ENCODE measurements around the gene PIBF1. TPM values are rescaled to one million over a fixed set of nuclear protein-coding genes. Genes with fewer than 3 reads are reported as not detected.

PIBF1 gene
- total RNA-seq, 8 experiments from 2014 or later, result 15.7 to 39.3 (median 23.6) TPM

GRCh38 chr13:73060251-73061160, 278.6 kb downstream of the PIBF1 start:
- in situ Hi-C loops (cut with MboI; ENCODE audit: low pct_unique_long_range_greater_than_20kb in 2 of 9, low sequenced_read_pairs in 9 of 9, unreplicated experiment in 9 of 9), result no loop called here
- peaks cover 7 to 10% of the 10 kb centered on the region in 2 donors for H3K4me1 ChIP-seq (replicated peaks in 1 of 2)
- 2 to 60% (median 19%) methylated on average over 1 to 18 of the region's 26 CpGs for WGBS, 10 experiments
- H3K27ac ChIP-seq, result no peak overlapping the region
- no peak for ATAC-seq (replicated peaks in 6 of 8)
- peak overlapping the region; percentile 45 to 76 (median 58) for H3K4me3 ChIP-seq

GRCh38 chr13:73061473-73061872, 279.5 kb downstream of the PIBF1 start:
- in situ Hi-C loops (cut with MboI; ENCODE audit: low pct_unique_long_range_greater_than_20kb in 2 of 9, low sequenced_read_pairs in 9 of 9, unreplicated experiment in 9 of 9), result no loop called here

GRCh38 chr13:73061876-73062275, 279.9 kb downstream of the PIBF1 start:
- no peak overlapping the region for H3K4me3 ChIP-seq
- in situ Hi-C loops (cut with MboI; ENCODE audit: low pct_unique_long_range_greater_than_20kb in 2 of 9, low sequenced_read_pairs in 9 of 9, unreplicated experiment in 9 of 9), result no loop called here
- 64 to 100% (median 85%) methylated on average over 1 to 6 of the region's 9 CpGs; no CpG with 5 or more reads in 3 of the 10 experiments for WGBS, 10 experiments

More at GRCh38 chr13:73061473-73061872, 279.5 kb downstream of the PIBF1 start:
- ATAC-seq (replicated peaks in 6 of 8), result no peak
- WGBS, 10 experiments, result 74 to 100% (median 90%) methylated on average over 1 to 6 of the region's 6 CpGs; no CpG with 5 or more reads in 1 of the 10 experiments
- Histone ChIP-seq H3K27ac (no peak overlapping the region), H3K4me1 (replicated peaks in 1 of 2) (peaks cover 3 to 13% of the 10 kb centered on the region in 2 donors), H3K4me3 (no peak overlapping the region)

GRCh38 chr13:73062468-73062867, 280.5 kb downstream of the PIBF1 start:
- in situ Hi-C loops (cut with MboI; ENCODE audit: low pct_unique_long_range_greater_than_20kb in 2 of 9, low sequenced_read_pairs in 9 of 9, unreplicated experiment in 9 of 9), result no loop called here
- peaks cover 3 to 13% of the 10 kb centered on the region in 2 donors for H3K4me1 ChIP-seq (replicated peaks in 1 of 2)
- no peak overlapping the region for H3K4me3 ChIP-seq
- no peak for ATAC-seq (replicated peaks in 6 of 8)
- 93 to 100% (median 100%) methylated on average over 2 to 9 of the region's 13 CpGs; no CpG with 5 or more reads in 3 of the 10 experiments for WGBS, 10 experiments
- H3K27ac ChIP-seq, result no peak overlapping the region

More at GRCh38 chr13:73061876-73062275, 279.9 kb downstream of the PIBF1 start:
- H3K4me1 ChIP-seq (replicated peaks in 1 of 2), result peaks cover 3 to 13% of the 10 kb centered on the region in 2 donors
- ATAC-seq (replicated peaks in 6 of 8), result no peak
- H3K27ac ChIP-seq, result no peak overlapping the region

GRCh38 chr13:73063166-73063565, 281.2 kb downstream of the PIBF1 start:
- 48 to 100% (median 85%) methylated on average over 1 to 3 of the region's 3 CpGs for WGBS, 10 experiments
- Histone ChIP-seq H3K27ac (no peak overlapping the region), H3K4me3 (no peak overlapping the region), H3K4me1 (replicated peaks in 1 of 2) (peaks cover 3 to 13% of the 10 kb centered on the region in 2 donors)
- in situ Hi-C loops (cut with MboI; ENCODE audit: low pct_unique_long_range_greater_than_20kb in 2 of 9, low sequenced_read_pairs in 9 of 9, unreplicated experiment in 9 of 9), result no loop called here
- ATAC-seq (replicated peaks in 6 of 8), result no peak

GRCh38 chr13:73065036-73065435, 283.1 kb downstream of the PIBF1 start:
- Histone ChIP-seq H3K4me1 (replicated peaks in 1 of 2) (peaks cover 3 to 13% of the 10 kb centered on the region in 2 donors), H3K4me3 (no peak overlapping the region), H3K27ac (no peak overlapping the region)
- in situ Hi-C loops (cut with MboI; ENCODE audit: low pct_unique_long_range_greater_than_20kb in 2 of 9, low sequenced_read_pairs in 9 of 9, unreplicated experiment in 9 of 9), result no loop called here
- ATAC-seq (replicated peaks in 6 of 8), result peak in 3 of 8 experiments; percentile 20 to 48 (median 23)
- 0 to 92% (median 43%) methylated on average over 1 to 2 of the region's 2 CpGs; no CpG with 5 or more reads in 2 of the 10 experiments for WGBS, 10 experiments

GRCh38 chr13:73065665-73066340, 283.9 kb downstream of the PIBF1 start:
- Histone ChIP-seq H3K4me3 (no peak overlapping the region), H3K4me1 (replicated peaks in 1 of 2) (peaks cover 3 to 11% of the 10 kb centered on the region in 2 donors), H3K27ac (no peak overlapping the region)
- in situ Hi-C loops (cut with MboI; ENCODE audit: low pct_unique_long_range_greater_than_20kb in 2 of 9, low sequenced_read_pairs in 9 of 9, unreplicated experiment in 9 of 9), result no loop called here
- WGBS, 10 experiments, result 93 to 100% (median 97%) methylated on average over 1 to 7 of the region's 7 CpGs
- no peak for ATAC-seq (replicated peaks in 6 of 8)

Other genes starting within 250 kb of the PIBF1 start
- 10 to 100 TPM; 13.8 to 33.3 (median 26.6) TPM for gene MZT1, start 54.5 kb upstream of the PIBF1 start, total RNA-seq
- 10 to 100 TPM in 1 of 8 experiments, 1 to 10 TPM in 7; 2.3 to 12.5 (median 7.1) TPM for gene BORA, start 54.2 kb upstream of the PIBF1 start, total RNA-seq
- gene DIS3, start 233 bp upstream of the PIBF1 start, total RNA-seq, result 10 to 100 TPM; 23.7 to 38.0 (median 28.3) TPM